Skin of body (tissue), 2 donors: Measurements from ENCODE around the gene NLRP12. TPM values are rescaled to one million over a fixed set of nuclear protein-coding genes. Genes with fewer than 3 reads are reported as not detected.
"Not testable (repeated sequence)": the region's sequence is repeated elsewhere in the genome, so short reads cannot be mapped to it uniquely, and the experiment has no call there.

ENCODE experiments used
- DNase-seq: peaks from one replicate; lab custom pipeline; 2025; lab: John Stamatoyannopoulos, UW
- total RNA-seq: library from RNA; depleted of rRNA; stranded (reverse); fragments of >200 nt; gene quantifications from one replicate; pipeline ENCODE4 v1.2.3, GENCODE V29; 2014

The NLRP12 gene
- total RNA-seq, 1 donor from 2014 or later: 0.99 TPM

DNA sequence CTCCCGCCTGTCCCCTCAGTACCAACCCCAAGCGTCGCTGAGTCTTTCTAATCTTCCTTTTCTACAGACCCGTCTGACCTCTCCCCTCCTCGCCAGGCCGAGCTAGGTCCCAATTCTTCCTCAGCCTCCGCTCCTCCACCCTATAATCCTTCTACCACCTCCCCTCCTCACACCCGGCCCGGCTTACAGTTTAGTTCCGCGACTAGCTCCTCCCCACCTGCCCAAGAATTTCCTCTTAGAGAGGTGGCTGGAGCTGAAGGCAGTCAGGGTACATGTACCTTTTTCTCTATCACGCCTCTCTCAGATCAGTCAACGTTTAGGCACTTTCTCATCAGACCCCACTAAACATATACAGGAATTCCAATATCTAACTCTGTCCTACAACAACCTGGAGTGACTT is 8.7 kb upstream of the NLRP12 start:
- not testable (repeated sequence) for DNase-seq

DNA sequence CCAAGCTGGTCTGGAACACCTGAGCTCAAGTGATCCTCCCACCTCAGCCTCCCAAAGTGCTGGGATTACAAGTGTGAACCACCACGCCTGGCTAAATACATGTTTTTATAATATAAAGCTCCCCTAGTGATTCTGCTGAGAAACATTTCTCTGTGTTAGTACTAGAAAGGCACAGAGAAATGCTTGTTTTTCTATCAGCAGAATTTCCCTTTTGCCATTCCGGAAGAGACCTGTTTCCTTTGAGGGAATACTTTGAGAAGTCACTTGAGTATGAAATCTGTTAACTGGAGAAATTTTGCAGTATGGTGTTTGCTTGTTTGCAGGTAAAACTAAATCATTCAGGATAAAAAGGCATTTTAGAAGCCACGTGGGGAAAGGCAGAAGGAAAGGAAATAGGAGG is 4.4 kb upstream of the NLRP12 start:
- no peak for DNase-seq

DNA sequence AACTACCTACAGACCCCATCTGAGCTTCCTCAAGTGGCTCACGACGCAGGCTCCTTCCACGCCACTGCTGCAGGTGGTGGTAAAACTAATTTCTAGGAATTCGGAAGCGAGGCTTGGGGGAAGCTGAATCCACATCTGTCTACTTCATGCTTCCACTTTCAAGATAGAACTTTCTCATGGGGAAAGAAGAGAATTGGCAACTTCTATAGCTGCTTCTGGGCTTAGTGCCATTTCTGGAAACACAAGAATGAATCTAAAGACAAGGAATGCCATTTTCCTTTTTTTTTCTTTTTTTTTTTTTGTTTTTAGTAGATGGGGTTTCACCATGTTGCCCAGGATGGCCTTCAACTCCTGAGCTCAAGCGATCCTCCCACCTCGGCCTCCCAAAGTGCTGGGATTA is 2.8 kb upstream of the NLRP12 start:
- no peak for DNase-seq

GRCh38 chr19:53823380-53824120 is 564 bp downstream of the NLRP12 start:
- DNase-seq: no peak

DNA sequence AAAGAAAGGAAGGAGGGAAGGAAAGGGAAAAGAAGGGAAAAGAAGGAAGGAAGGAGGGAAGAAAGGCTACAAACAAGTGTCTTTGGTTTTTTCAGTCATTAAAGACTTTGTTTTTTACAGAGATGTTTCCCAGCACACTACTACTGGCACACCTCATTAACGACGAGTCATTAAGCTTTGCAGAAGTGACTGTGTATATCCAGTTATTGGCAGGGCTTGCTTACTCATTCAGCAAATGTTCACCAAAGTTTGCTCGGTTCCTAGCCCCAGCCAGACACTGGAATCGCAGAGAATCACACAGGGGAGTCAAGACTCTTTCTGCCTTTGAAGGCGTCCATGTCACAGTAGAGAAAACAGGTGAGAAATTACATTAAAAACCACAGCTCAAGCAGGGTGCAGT is 4.3 kb downstream of the NLRP12 start:
- DNase-seq: no peak

- DNase-seq: no peak
Measured at GRCh38 chr19:53818756-53819155, 5.4 kb downstream of the NLRP12 start.

DNA sequence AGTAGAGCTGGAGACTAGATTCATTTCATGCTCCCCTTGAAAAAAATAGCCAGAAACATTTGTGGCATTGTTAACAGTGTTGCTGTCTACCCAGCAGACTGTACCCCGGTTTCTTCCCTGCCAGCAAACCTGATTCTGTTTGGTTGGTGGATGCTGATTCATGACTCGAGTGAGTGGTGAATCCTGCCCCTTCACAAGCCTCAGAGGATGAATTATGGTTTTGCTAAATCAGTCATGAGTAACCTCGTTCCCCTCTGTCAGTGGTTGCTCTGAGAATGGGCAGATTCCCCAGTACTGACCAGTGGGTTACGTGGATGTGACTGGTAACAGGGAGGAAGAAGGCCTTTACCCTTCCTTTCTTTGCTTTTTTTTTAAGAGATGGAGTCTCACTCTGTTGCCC is 10.1 kb downstream of the NLRP12 start:
- DNase-seq: no peak

DNA sequence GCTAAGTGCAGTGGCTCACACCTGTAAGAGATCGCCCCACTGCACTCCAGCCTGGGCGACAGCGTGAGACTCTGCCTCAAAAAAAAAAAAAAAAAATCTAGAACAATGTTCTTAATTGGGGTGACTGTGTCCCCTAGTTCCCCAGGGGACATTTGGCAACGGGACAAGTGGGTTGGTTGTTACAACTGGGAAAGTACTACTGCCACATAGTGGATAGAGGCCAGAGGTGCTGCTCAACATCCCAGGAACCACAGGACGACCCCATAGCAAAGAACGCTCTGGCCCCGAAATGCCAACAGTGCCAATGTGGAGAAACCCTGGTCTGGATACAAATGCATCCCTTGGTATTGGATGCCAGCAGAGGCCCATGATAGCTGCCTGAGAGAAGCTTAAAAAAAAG is 11.8 kb downstream of the NLRP12 start:
- no peak for DNase-seq

GRCh38 chr19:53810891-53811290 is 13.2 kb downstream of the NLRP12 start:
- no peak for DNase-seq

DNA sequence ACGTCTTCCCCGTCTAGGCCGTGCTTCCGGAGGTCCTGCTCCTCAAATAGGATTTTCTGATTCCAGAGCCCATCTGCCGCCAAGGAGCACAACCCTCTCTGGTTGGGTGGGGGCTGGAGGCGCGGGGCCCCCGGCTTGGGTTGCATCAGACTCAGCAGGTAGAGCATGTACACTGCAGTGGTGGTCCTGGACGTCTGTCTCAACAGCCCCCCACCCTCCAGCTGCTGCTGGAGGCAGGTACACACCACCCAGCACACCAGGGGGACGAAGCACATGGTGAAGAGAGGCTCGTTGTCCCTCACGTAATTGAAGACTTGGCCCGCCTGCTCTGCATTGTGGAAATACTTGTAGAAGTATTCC is 13.9 kb downstream of the NLRP12 start:
- DNase-seq: no peak

DNA sequence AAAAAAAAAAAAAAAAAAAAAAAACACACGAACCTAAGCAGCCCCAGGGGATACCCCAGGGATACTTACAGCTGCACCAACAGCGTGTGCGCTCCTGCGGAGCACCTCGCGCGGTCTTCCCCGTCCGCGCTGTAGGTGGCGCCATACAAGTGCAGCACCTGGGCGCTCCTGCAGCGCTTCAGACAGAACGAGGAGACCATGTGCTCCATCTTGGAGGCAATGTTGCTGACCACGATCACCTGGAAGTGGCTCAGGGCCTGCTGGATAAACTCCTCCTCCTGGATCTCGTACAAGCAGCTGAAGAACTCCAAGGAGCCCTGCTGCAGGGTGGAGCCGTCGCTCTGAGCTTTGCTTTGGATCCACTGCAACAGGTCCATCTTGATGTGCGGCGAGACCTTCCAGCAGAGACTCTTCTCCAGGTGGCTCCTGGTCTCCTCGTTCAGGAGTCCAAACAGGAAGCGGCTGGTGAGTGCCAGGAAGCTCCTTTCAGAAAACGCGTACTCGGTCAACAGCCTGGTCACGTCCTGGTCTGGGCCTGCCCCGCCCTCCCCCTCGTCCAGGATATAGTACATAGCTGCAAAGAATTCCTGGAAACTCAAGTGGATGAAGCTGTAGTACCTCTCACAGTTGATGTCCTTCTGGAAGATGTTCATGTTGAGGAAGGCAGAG is 14.5 kb downstream of the NLRP12 start:
- peak; percentile 11 for DNase-seq

DNA sequence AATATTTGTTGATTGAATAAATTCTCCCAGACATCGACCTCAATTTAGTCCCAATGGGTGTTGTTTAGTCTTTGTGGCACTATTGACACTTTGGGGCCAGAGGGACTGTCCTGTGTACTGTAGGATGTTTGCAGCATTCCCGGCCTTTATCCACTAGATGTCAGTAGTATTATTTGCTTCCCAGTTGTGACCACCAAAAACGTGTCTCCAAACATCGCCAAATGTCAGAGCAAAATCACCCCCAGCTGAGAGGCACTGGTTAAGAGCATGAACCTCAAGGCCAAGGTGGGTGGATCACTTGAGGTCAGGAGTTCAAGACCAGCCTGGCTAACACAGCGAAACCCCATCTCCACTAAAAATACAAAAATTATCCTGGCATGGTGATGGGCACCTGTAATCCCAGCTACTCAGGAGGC is 15.4 kb downstream of the NLRP12 start:
- DNase-seq: no peak

GRCh38 chr19:53801257-53801656 is 22.9 kb downstream of the NLRP12 start:
- DNase-seq: no peak

DNA sequence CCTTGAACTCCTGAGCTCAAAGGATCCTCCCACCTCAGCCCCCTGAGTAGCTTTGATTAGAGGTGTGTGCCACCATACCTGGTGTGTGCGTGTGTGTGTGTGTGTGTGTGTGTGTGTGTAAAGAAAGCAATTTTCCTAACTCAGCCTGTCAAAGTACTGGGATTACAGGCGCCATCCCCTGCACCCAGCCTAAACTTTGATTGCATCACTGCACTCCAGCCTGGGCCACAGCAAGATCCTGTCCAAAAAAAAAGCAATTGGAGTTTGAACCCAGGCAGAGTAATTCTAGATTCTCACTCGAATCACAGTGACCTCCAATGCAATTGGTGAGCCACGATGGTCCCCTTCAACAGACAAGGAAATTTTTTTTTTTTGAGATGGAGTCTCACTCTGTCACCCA is 29.1 kb downstream of the NLRP12 start:
- no peak for DNase-seq

- DNase-seq: peak; percentile 55
Measured at GRCh38 chr19:53792721-53793433, 31.2 kb downstream of the NLRP12 start.

DNA sequence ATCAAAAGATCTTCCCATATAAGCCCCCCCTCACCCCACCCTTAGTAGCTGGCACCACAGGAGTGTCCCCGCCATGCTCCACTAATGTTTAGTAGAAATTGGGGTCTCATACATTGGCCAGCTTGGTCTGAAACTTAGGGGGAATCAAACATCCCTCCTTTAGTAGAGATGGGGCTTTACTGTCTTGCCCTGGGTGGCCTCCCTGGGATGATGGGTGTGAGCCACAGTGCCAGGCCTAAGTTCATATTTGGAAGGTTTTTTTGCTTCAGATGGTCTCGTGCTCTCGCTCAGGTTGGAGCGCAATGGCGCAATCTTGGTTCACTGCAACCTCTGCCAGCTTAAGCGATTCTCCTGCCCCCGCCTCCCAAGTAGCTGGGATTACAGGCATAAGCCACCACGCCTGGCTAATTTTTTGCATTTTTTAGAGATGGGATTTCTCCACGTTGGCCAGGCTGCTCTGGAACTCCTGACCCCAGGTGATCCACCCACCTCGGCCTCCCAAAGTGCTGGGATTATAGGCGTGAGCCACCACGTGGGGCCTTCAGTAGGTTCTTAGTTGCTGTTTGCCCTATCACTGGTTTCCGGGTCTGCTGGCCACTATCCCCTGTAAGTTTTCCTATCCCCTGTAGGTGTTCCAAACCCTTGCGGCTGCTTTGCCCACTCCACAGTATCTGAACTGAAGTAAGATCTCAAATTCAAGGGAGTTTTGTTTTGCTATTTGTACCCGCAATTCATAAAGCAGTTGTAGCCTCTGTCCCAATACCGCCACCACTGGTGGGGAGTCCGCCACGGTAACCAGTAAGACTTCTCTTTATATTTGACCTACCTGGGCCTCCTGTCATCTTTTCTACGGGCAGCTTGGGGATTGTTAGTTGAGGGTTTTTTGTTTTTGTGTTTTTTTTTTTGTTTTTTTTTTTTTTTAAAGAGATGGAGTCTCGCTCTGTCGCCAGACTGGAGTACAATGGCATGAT is 34.1 kb downstream of the NLRP12 start:
- DNase-seq: no peak

GRCh38 chr19:53787266-53787665 is 36.8 kb downstream of the NLRP12 start:
- DNase-seq: no peak

DNA sequence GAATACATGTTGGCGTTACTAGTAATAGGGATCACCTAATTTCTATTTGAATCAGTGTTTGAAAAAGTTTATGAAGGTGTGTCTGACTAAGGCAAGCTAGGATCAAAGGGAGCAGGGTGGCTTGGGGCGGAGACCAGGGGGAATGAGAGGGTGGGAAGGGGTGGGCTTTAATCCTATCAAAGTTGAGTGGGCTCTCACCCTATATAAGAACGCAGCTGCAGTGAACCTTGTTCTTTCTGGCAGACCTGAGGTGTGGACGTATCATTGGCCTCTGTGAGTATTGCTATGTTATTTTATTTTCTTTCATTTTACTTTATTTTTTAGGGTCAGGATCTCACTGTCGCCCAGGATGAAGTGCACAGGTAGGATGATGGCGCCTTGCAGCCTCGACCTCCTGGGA is 37.4 kb downstream of the NLRP12 start:
- no peak for DNase-seq

GRCh38 chr19:53785196-53785889 is 38.8 kb downstream of the NLRP12 start:
- DNase-seq: no peak

DNA sequence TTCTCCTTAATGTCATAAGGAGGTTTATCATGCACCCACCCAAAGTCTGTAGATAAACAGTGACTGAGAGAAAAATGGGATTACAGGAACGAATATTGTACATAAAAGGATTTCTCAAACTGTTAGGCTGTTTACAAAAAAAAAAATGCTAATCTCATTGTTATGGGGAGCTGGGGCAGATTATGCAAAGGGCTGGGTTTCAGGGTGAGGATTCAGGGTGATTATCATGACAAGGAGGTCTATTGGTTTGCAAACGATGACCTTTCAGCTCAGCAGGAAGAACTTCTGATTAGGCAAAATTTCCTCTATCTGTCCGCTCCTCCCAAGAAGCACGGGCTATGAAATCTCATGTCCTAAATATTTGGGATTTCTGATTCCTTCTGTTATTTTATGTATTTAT is 41.4 kb downstream of the NLRP12 start:
- no peak for DNase-seq

- DNase-seq: not testable (repeated sequence)
Measured at GRCh38 chr19:53781332-53781731, 42.8 kb downstream of the NLRP12 start.
